ENCODE measurements around the gene MGAT3. TPM values are rescaled to one million over a fixed set of nuclear protein-coding genes. Genes with fewer than 3 reads are reported as not detected.

The MGAT3 gene
- total RNA-seq, 4 donors from 2014 or later = 0.55 to 1.0 (median 0.59) TPM

- Histone ChIP-seq H3K36me3 (no peaks in the 10 kb centered on the region), H3K27me3 (no peaks in the 10 kb centered on the region), H3K4me3 (no peak overlapping the region), H3K9me3 (no peaks in the 10 kb centered on the region), H3K27ac (no peak overlapping the region), H3K4me1 (peaks cover 3 to 7% of the 10 kb centered on the region in 2 donors)
- DNase-seq = no peak
- ATAC-seq = no peak
- no peak for TF ChIP-seq CTCF (IDR thresholded peaks at IDR 0.05 in 4 of 5, conservative IDR thresholded peaks at IDR 0.05 in 1 of 5)
- TF ChIP-seq POLR2A (IDR thresholded peaks at IDR 0.05) = no peak
- intact Hi-C loops (cut with DNase I; ENCODE audit: low total_unique reads) (no loop called here), in situ Hi-C loops (cut with MboI; ENCODE audit: low sequenced_read_pairs in 4 of 4) (loop anchor here (5.0 to 25.0 kb wide), 6 partner anchors 132 to 826 kb away; partner anchors contain the start of genes ADSL (in 2 of the 4) and SGSM3 (in 1 of the 4))
These were observed 79.9 kb downstream of the MGAT3 start for GRCh38 chr22:39536711-39537110.

DNA sequence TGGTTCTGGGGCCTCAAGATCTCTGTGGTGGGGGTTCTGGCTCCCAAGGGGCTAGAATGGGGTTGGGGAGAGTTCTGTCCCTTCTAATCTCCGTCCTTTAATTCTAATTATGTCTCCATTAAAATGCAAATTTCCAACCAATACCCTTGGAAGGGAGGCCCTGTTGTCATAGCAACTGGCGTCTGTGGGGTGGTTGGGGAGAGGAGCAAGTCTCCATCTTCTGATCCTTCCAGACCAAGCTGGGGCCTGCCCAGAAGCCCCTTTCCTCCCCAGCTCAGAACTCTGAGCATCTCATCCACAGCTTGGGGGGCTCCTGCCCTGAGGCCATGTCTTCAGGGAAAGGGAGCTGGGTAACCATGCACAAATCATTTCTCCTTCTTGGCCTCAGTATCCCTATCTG lies 81.2 kb downstream of the MGAT3 start:
- Histone ChIP-seq H3K27ac (no peak overlapping the region), H3K9me3 (no peaks in the 10 kb centered on the region), H3K4me3 (no peak overlapping the region), H3K27me3 (peaks cover 0 to 9% (median 2%) of the 10 kb centered on the region in 3 donors), H3K36me3 (no peaks in the 10 kb centered on the region), H3K4me1 (peaks cover 0 to 4% of the 10 kb centered on the region in 2 donors)
- ATAC-seq = no peak
- TF ChIP-seq CTCF (IDR thresholded peaks at IDR 0.05 in 4 of 5, conservative IDR thresholded peaks at IDR 0.05 in 1 of 5) (no peak), POLR2A (IDR thresholded peaks at IDR 0.05) (no peak)
- DNase-seq = no peak
- in situ Hi-C loops (cut with MboI; ENCODE audit: low sequenced_read_pairs in 4 of 4) = loop anchor here (5.0 to 25.0 kb wide), 6 partner anchors 133 to 824 kb away; partner anchors contain the start of genes ADSL (in 2 of the 4) and SGSM3 (in 1 of the 4)
- intact Hi-C loops (cut with DNase I; ENCODE audit: low total_unique reads) = no loop called here

Other genes with a start within 250 kb of the MGAT3 start
- gene PDGFB, start 212.0 kb upstream of the MGAT3 start, total RNA-seq = 10 to 100 TPM in 1 of 4 donors, 1 to 10 TPM in 3; 6.0 to 20.0 (median 8.9) TPM
- gene RPL3, start 137.4 kb upstream of the MGAT3 start, total RNA-seq = 100 to 1,000 TPM; 261 to 680 (median 391) TPM
- 10 to 100 TPM in 2 of 4 donors, 1 to 10 TPM in 2; 2.8 to 17.2 (median 9.7) TPM for gene SYNGR1, start 107.0 kb upstream of the MGAT3 start, total RNA-seq
- gene TAB1, start 57.2 kb upstream of the MGAT3 start, total RNA-seq = 10 to 100 TPM; 13.3 to 16.3 (median 14.8) TPM
- 10 to 100 TPM; 11.4 to 25.4 (median 12.9) TPM for gene MIEF1, start 45.3 kb downstream of the MGAT3 start, total RNA-seq
- gene ATF4, start 63.5 kb downstream of the MGAT3 start, total RNA-seq = 100 to 1,000 TPM; 480 to 666 (median 533) TPM
- 100 to 1,000 TPM in 2 of 4 donors, 10 to 100 TPM in 2; 72.2 to 128 (median 104) TPM for gene RPS19BP1, start 75.7 kb downstream of the MGAT3 start, total RNA-seq
- gene CACNA1I, start 113.7 kb downstream of the MGAT3 start, total RNA-seq = not detected

Data from gastrocnemius medialis (tissue), 4 donors.